Transverse colon (tissue), 3 donors: ENCODE results near the gene RPS10.

Experiments used
- POLR2A ChIP-seq: fragments of 450-650 bp; IDR thresholded peaks from one replicate; pipeline ENCODE4 v1.6.1; 2016; ENCODE audit warnings: antibody characterized with exemption, mild to moderate bottlenecking, moderate library complexity
- TF ChIP-seq, protein P1 (sequence below), 5 experiments: fragments of 200-600 bp in 3 of 5; fragments of 450-650 bp in 2 of 5; sonication (generic) in 3 of 5; IDR thresholded peaks; 1 replicate in 2 of 5; 2 replicates in 3 of 5; pipeline ENCODE4 v1.5.1; 2016 to 2017; ENCODE audit warnings: antibody characterized with exemption in 5 of 5, inconsistent platforms in 3 of 5, mild to moderate bottlenecking in 2 of 5, moderate library complexity in 1 of 5

DNA sequence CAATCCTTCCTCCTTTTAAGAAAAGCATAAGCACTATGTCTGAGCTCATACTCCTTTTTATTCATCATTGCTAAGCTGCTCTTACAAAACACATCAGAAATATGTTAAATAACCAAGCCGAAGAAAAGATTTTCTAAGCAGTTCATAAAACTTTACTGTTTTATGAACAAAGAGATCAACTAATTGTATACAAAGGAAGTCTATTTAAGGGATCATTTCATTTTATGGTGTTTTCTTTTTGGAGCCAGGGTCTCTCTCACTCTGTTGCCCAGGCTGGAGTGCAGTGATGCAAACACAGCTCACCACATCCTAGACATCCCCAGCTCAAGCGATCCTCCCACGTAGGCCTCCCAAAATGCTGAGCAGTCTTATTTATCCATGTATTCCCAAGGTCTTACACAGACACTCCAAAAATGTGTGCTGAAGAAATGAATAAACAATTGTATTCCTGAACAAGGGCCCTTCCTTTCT lies 42.7 kb downstream of the RPS10 start:
- TF ChIP-seq, protein P1, sequence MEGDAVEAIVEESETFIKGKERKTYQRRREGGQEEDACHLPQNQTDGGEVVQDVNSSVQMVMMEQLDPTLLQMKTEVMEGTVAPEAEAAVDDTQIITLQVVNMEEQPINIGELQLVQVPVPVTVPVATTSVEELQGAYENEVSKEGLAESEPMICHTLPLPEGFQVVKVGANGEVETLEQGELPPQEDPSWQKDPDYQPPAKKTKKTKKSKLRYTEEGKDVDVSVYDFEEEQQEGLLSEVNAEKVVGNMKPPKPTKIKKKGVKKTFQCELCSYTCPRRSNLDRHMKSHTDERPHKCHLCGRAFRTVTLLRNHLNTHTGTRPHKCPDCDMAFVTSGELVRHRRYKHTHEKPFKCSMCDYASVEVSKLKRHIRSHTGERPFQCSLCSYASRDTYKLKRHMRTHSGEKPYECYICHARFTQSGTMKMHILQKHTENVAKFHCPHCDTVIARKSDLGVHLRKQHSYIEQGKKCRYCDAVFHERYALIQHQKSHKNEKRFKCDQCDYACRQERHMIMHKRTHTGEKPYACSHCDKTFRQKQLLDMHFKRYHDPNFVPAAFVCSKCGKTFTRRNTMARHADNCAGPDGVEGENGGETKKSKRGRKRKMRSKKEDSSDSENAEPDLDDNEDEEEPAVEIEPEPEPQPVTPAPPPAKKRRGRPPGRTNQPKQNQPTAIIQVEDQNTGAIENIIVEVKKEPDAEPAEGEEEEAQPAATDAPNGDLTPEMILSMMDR (IDR thresholded peaks at IDR 0.05), result no peak
- no peak for TF ChIP-seq POLR2A
